Measurements from ENCODE around the gene PACS2. TPM values are rescaled to one million over a fixed set of nuclear protein-coding genes. Genes with fewer than 3 reads are reported as not detected.

The PACS2 gene
- total RNA-seq: 10 to 100 TPM; 26.7 to 30.4 TPM

DNA sequence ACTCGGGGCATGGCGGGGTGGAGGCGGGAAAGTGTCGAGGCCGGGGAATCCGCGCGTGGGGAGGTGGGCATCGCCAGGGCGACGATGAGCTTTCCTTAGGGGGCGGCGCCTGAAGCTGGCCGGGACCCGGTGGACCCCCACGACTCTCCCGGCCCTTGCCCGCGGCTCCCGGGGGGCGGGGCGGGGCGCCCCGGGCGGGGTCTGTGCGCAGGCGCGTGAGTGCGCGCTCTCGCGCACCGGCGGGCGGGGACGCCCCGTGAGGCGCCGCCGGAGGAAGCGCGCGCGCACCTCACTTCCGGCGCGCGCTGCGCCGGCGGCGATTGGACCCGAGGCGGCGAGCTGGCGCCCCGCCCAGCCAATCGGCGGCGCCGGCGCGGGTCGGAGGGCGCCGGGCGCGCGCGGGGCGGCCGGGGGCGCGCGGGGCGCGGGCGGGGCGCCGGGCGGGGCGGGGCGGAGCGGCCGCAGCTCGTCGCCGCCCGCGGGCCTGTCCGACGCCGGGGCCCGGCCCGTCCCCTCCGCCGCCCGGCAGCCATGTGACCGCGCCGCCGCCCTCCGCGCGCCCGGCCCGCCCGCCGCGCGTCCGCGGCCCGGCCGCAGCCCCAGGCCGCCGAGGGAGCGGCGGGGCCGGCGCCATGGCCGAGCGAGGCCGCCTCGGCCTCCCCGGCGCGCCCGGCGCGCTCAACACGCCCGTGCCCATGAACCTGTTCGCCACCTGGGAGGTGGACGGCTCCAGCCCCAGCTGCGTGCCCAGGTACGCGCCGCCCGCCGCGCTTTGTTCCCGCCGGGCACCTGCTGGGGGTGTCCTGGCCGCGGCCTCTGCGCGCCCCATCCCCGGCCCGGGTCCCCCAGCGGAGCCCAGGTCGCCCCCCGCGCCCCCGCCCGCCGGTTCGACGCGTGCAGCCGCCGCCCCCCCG is at the start of gene PACS2:
TSS of gene PACS2 (plus strand) at position 462 of the 914 bp plus-strand sequence. CDS start at position 633, 171 bp downstream.
- Mint-ChIP-seq H3K4me3 (peak within 1 kb of the TSS; percentile 87), H3K27ac (peak within 1 kb of the TSS; percentile 78), H3K27me3 (no peaks in the 10 kb centered on the region), H3K36me3 (ENCODE audit: low read depth) (no peaks in the 10 kb centered on the region), H3K4me1 (ENCODE audit: low read depth) (peaks cover 31% of the 10 kb centered on the region), H3K9me3 (no peaks in the 10 kb centered on the region)
- intact Hi-C loops (cut with micrococcal nuclease): no loop called here
- TF ChIP-seq CTCF (IDR thresholded peaks at IDR 0.05): no peak
- ChIA-PET CTCF (interaction anchor here (0.6 to 1.7 kb wide), 10 partner anchors 12 to 233 kb away, joined by 3 to 8 read pairs (median 3); partner anchors contain the start of gene BRF1), POLR2A (interaction anchor here (0.6 to 2.4 kb wide), 13 partner anchors 8 to 255 kb away, joined by 3 to 10 read pairs (median 3); partner anchors contain the start of genes BRF1 and BTBD6)
- peak; percentile 67 for DNase-seq
- ATAC-seq: peak; percentile 84

GRCh38 chr14:105267820-105268548 is 46.6 kb upstream of the PACS2 start:
- H3K27me3 Mint-ChIP-seq: no peaks in the 10 kb centered on the region
- ChIA-PET CTCF (interaction anchor here (0.9 kb wide), 1 partner anchor 14 kb away, joined by 4 read pairs; no protein-coding TSS in a partner anchor), POLR2A (interaction anchor here (1.1 kb wide), 1 partner anchor 10 kb away, joined by 3 read pairs; no protein-coding TSS in a partner anchor)
- H3K4me1 Mint-ChIP-seq (ENCODE audit: low read depth): no peaks in the 10 kb centered on the region
- no peaks in the 10 kb centered on the region for H3K9me3 Mint-ChIP-seq
- no peak overlapping the region for H3K4me3 Mint-ChIP-seq
- H3K27ac Mint-ChIP-seq: no peak overlapping the region
- DNase-seq (no peak), ATAC-seq (no peak)
- peaks cover 7% of the 10 kb centered on the region for H3K36me3 Mint-ChIP-seq (ENCODE audit: low read depth)
- no peak for TF ChIP-seq CTCF (IDR thresholded peaks at IDR 0.05)
- intact Hi-C loops (cut with micrococcal nuclease): no loop called here

GRCh38 chr14:105268736-105269354 is 45.7 kb upstream of the PACS2 start:
- Mint-ChIP-seq H3K27ac (no peak overlapping the region), H3K4me1 (ENCODE audit: low read depth) (no peaks in the 10 kb centered on the region), H3K9me3 (no peaks in the 10 kb centered on the region), H3K4me3 (no peak overlapping the region), H3K27me3 (no peaks in the 10 kb centered on the region), H3K36me3 (ENCODE audit: low read depth) (peaks cover 6% of the 10 kb centered on the region)
- ChIA-PET CTCF (interaction anchor here (0.9 kb wide), 1 partner anchor 13 kb away, joined by 4 read pairs; no protein-coding TSS in a partner anchor), POLR2A (interaction anchor here (1.1 kb wide), 1 partner anchor 10 kb away, joined by 3 read pairs; no protein-coding TSS in a partner anchor)
- TF ChIP-seq CTCF (IDR thresholded peaks at IDR 0.05): no peak
- intact Hi-C loops (cut with micrococcal nuclease): no loop called here
- DNase-seq: no peak
- no peak for ATAC-seq

- no peak for TF ChIP-seq CTCF (IDR thresholded peaks at IDR 0.05)
- Mint-ChIP-seq H3K4me1 (ENCODE audit: low read depth) (no peaks in the 10 kb centered on the region), H3K36me3 (ENCODE audit: low read depth) (peaks cover 3% of the 10 kb centered on the region), H3K9me3 (no peaks in the 10 kb centered on the region), H3K27ac (no peak overlapping the region), H3K4me3 (no peak overlapping the region), H3K27me3 (no peaks in the 10 kb centered on the region)
- ATAC-seq (no peak), DNase-seq (no peak)
- intact Hi-C loops (cut with micrococcal nuclease): no loop called here
- ChIA-PET POLR2A (interaction anchor here (1.1 kb wide), 1 partner anchor 9 kb away, joined by 3 read pairs; no protein-coding TSS in a partner anchor), CTCF (interaction anchor here (0.9 kb wide), 1 partner anchor 13 kb away, joined by 4 read pairs; no protein-coding TSS in a partner anchor)
Measured at GRCh38 chr14:105269405-105269804, 45.1 kb upstream of the PACS2 start.

Data from activated CD8-positive, alpha-beta T cell treated with anti-CD3 and anti-CD28 coated beads for 36 hours (primary cell).